Panc1 (cell line): ENCODE measurements around the gene TMEM161A.

Source experiments
- TCF7L2 ChIP-seq: IDR thresholded peaks from 2 replicates; pipeline ENCODE4 v1.6.1; 2011; ENCODE audit warnings: mild to moderate bottlenecking, low read depth, low read length, inconsistent platforms
- TF ChIP-seq, protein P1 (sequence below): fragments of 450-650 bp; IDR thresholded peaks from 2 replicates; pipeline ENCODE4 v1.5.1; 2017; ENCODE audit warnings: mild to moderate bottlenecking
- TF ChIP-seq, protein P2 (sequence below), 2 experiments: IDR thresholded peaks; 2 replicates each; pipeline ENCODE4 v1.6.1; 2011 to 2012; ENCODE audit warnings: low read depth in 2 of 2, control low read depth in 1 of 2, low read length in 1 of 2, mild to moderate bottlenecking in 1 of 2, moderate library complexity in 1 of 2; ENCODE audit not compliant: insufficient read depth in 1 of 2

DNA sequence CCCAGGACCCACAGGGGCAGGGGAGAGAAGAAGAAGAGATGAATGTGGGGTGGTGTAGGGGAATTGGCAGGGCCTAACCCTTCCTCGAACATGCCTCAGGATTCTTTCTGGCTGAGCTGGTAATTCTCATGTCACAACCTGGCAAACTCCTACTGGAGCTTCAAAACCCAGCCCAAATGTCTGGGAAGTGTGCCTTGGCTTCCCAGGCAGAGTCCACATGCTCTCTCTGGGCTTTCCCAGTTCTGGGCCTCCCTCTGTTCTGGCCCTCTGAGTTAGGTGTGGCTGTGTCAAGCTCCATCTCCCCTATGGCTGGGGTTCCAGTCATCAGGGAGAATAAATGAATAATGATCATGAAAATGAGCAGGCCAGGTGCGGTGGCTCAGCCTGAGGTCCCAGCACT, 11.2 kb upstream of the TMEM161A start:
- TF ChIP-seq, protein P1, sequence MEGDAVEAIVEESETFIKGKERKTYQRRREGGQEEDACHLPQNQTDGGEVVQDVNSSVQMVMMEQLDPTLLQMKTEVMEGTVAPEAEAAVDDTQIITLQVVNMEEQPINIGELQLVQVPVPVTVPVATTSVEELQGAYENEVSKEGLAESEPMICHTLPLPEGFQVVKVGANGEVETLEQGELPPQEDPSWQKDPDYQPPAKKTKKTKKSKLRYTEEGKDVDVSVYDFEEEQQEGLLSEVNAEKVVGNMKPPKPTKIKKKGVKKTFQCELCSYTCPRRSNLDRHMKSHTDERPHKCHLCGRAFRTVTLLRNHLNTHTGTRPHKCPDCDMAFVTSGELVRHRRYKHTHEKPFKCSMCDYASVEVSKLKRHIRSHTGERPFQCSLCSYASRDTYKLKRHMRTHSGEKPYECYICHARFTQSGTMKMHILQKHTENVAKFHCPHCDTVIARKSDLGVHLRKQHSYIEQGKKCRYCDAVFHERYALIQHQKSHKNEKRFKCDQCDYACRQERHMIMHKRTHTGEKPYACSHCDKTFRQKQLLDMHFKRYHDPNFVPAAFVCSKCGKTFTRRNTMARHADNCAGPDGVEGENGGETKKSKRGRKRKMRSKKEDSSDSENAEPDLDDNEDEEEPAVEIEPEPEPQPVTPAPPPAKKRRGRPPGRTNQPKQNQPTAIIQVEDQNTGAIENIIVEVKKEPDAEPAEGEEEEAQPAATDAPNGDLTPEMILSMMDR = no peak
- TF ChIP-seq, protein P2, sequence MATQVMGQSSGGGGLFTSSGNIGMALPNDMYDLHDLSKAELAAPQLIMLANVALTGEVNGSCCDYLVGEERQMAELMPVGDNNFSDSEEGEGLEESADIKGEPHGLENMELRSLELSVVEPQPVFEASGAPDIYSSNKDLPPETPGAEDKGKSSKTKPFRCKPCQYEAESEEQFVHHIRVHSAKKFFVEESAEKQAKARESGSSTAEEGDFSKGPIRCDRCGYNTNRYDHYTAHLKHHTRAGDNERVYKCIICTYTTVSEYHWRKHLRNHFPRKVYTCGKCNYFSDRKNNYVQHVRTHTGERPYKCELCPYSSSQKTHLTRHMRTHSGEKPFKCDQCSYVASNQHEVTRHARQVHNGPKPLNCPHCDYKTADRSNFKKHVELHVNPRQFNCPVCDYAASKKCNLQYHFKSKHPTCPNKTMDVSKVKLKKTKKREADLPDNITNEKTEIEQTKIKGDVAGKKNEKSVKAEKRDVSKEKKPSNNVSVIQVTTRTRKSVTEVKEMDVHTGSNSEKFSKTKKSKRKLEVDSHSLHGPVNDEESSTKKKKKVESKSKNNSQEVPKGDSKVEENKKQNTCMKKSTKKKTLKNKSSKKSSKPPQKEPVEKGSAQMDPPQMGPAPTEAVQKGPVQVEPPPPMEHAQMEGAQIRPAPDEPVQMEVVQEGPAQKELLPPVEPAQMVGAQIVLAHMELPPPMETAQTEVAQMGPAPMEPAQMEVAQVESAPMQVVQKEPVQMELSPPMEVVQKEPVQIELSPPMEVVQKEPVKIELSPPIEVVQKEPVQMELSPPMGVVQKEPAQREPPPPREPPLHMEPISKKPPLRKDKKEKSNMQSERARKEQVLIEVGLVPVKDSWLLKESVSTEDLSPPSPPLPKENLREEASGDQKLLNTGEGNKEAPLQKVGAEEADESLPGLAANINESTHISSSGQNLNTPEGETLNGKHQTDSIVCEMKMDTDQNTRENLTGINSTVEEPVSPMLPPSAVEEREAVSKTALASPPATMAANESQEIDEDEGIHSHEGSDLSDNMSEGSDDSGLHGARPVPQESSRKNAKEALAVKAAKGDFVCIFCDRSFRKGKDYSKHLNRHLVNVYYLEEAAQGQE (IDR thresholded peaks at IDR 0.05; ENCODE audit: insufficient read depth in 1 of 2, low read depth in 2 of 2, low read length in 1 of 2) = no peak
- TF ChIP-seq TCF7L2 = no peak
